ENCODE measurements around the gene SEMA4D.

DNA sequence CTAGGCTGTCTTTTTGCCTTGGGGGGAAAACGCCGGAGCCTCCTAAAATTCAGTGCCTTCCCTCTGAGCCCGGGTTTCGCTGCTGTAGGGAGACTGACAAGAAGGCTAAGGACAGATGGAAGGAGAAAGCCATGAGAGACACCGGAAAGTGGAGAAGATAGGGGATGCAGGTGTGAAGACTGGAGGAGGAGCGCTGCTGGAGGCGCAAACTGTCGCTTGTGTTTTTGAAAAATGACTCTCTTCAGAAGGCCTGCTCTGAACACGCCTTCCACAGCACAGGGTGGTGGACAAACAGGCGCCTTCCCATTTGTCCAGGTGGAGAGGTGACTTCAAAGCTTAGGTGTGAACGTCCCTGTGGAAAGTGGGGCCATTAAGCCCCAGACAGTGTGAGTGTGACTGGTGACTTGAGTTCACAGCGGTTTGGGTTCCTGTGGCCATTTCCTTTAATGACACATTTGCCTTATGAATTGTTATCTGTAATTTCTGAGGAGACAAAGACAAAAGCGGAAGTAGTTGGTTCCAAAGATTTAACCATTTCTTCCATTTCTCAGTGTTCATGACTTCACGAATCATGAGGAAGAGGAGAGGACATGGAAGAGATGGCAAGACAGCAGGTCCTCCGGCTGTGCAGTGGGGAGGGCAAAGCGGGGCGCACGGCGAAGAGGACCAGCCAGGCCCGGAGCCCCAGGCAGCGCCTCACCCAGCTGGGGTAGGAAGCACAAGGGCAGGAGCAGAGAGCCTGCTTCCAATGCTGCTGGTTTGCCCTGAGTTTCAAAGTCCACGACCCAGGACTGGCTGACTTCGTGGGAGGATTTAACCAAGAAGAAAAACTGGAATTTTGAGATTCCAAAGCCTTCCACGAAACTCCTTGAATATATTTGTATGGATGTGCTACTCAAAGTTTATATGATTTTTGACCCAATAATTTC, 27.8 kb upstream of the SEMA4D start:
- TF ChIP-seq, protein P1, sequence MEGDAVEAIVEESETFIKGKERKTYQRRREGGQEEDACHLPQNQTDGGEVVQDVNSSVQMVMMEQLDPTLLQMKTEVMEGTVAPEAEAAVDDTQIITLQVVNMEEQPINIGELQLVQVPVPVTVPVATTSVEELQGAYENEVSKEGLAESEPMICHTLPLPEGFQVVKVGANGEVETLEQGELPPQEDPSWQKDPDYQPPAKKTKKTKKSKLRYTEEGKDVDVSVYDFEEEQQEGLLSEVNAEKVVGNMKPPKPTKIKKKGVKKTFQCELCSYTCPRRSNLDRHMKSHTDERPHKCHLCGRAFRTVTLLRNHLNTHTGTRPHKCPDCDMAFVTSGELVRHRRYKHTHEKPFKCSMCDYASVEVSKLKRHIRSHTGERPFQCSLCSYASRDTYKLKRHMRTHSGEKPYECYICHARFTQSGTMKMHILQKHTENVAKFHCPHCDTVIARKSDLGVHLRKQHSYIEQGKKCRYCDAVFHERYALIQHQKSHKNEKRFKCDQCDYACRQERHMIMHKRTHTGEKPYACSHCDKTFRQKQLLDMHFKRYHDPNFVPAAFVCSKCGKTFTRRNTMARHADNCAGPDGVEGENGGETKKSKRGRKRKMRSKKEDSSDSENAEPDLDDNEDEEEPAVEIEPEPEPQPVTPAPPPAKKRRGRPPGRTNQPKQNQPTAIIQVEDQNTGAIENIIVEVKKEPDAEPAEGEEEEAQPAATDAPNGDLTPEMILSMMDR (IDR thresholded peaks at IDR 0.05; ENCODE audit: low read depth, low read length) = no peak
- TF ChIP-seq MYC (IDR thresholded peaks at IDR 0.05; ENCODE audit: low read depth, low read length) (no peak), POLR2A (IDR thresholded peaks at IDR 0.05; ENCODE audit: extremely low read depth, insufficient read length) (no peak)

All from NB4 (cell line).